Osteocyte (in vitro differentiated cells): ENCODE measurements around the gene UFSP2. TPM values are rescaled to one million over a fixed set of nuclear protein-coding genes. Genes with fewer than 3 reads are reported as not detected.

ENCODE experiments used
- DNase-seq: peaks from one replicate; pipeline ENCODE4 v3.0.0; 2021; ENCODE audit warnings: mixed read lengths; ENCODE audit not compliant: unreplicated experiment; ENCODE audit errors: extremely low spot score
- H3K27ac Mint-ChIP-seq: one replicate; pipeline ENCODE4 v1.8.0; 2021; ENCODE audit warnings: mild to moderate bottlenecking, mixed read lengths; ENCODE audit not compliant: unreplicated experiment
- H3K27me3 Mint-ChIP-seq: one replicate; pipeline ENCODE4 v1.8.0; 2021; ENCODE audit warnings: mixed read lengths; ENCODE audit not compliant: unreplicated experiment
- H3K36me3 Mint-ChIP-seq: one replicate; pipeline ENCODE4 v1.8.0; 2021; ENCODE audit warnings: mixed read lengths; ENCODE audit not compliant: unreplicated experiment
- H3K4me1 Mint-ChIP-seq: one replicate; pipeline ENCODE4 v1.8.0; 2021; ENCODE audit warnings: mixed read lengths; ENCODE audit not compliant: unreplicated experiment
- H3K4me3 Mint-ChIP-seq: one replicate; pipeline ENCODE4 v1.8.0; 2021; ENCODE audit warnings: mild to moderate bottlenecking, moderate library complexity, mixed read lengths; ENCODE audit not compliant: unreplicated experiment
- H3K9me3 Mint-ChIP-seq: one replicate; pipeline ENCODE4 v1.8.0; 2021; ENCODE audit warnings: mixed read lengths; ENCODE audit not compliant: unreplicated experiment
- CTCF ChIP-seq: fragments of 200-600 bp; sonication (generic); IDR thresholded peaks from 2 replicates; pipeline ENCODE4 v1.5.0; 2021; ENCODE audit warnings: antibody characterized with exemption, mild to moderate bottlenecking, moderate library complexity
- total RNA-seq: library from RNA; stranded (reverse); gene quantifications from 2 replicates; pipeline ENCODE4 v1.2.1, GENCODE V29; 2021

UFSP2 gene
- total RNA-seq, 1 donor from 2014 or later = 28.6 TPM

- no peak for DNase-seq
- peaks cover 68% of the 10 kb centered on the region for H3K36me3 Mint-ChIP-seq
- no peaks in the 10 kb centered on the region for H3K27me3 Mint-ChIP-seq
- TF ChIP-seq CTCF = no peak
- H3K27ac Mint-ChIP-seq = peak overlapping the region; percentile 12
- peaks cover 30% of the 10 kb centered on the region for H3K4me1 Mint-ChIP-seq
- H3K9me3 Mint-ChIP-seq = no peaks in the 10 kb centered on the region
- H3K4me3 Mint-ChIP-seq = no peak overlapping the region
Measured at GRCh38 chr4:185352741-185353140, 73.0 kb downstream of the UFSP2 start.

- H3K4me1 Mint-ChIP-seq = peaks cover 28% of the 10 kb centered on the region
- H3K9me3 Mint-ChIP-seq = no peaks in the 10 kb centered on the region
- no peak for TF ChIP-seq CTCF
- H3K36me3 Mint-ChIP-seq = peaks cover 70% of the 10 kb centered on the region
- H3K4me3 Mint-ChIP-seq = no peak overlapping the region
- H3K27me3 Mint-ChIP-seq = no peaks in the 10 kb centered on the region
- no peak overlapping the region for H3K27ac Mint-ChIP-seq
- no peak for DNase-seq
Measured at GRCh38 chr4:185352202-185352601, 73.6 kb downstream of the UFSP2 start.

- Mint-ChIP-seq H3K9me3 (no peaks in the 10 kb centered on the region), H3K4me1 (peaks cover 28% of the 10 kb centered on the region), H3K27ac (peak overlapping the region; percentile 6), H3K4me3 (no peak overlapping the region), H3K27me3 (no peaks in the 10 kb centered on the region), H3K36me3 (peaks cover 75% of the 10 kb centered on the region)
- no peak for TF ChIP-seq CTCF
- DNase-seq = no peak
Measured at GRCh38 chr4:185351691-185352090, 74.1 kb downstream of the UFSP2 start.

Other genes starting within 250 kb of the UFSP2 start
- gene CFAP97, start 222.0 kb downstream of the UFSP2 start, total RNA-seq = 45.8 and 54.0 TPM in 2 replicates
- gene SNX25, start 216.4 kb downstream of the UFSP2 start, total RNA-seq = 44.4 and 46.0 TPM in 2 replicates
- 0.31 and 0.59 TPM in 2 replicates for gene LRP2BP, start 30.0 kb downstream of the UFSP2 start, total RNA-seq
- gene ANKRD37, start 29.1 kb downstream of the UFSP2 start, total RNA-seq = 4.2 and 5.3 TPM in 2 replicates
- gene CCDC110, start 45.8 kb upstream of the UFSP2 start, total RNA-seq = 0.73 and 0.76 TPM in 2 replicates
- gene PDLIM3, start 109.5 kb upstream of the UFSP2 start, total RNA-seq = 2.1 and 2.8 TPM in 2 replicates